ENCODE measurements around the gene ASIC2. TPM values are rescaled to one million over a fixed set of nuclear protein-coding genes. Genes with fewer than 3 reads are reported as not detected.
"Not testable (repeated sequence)": the region's sequence is repeated elsewhere in the genome, so short reads cannot be mapped to it uniquely, and the experiment has no call there.

Gene ASIC2
- total and polyA plus RNA-seq, 7 donors, result 0.01 TPM; not detected in 6

DNA sequence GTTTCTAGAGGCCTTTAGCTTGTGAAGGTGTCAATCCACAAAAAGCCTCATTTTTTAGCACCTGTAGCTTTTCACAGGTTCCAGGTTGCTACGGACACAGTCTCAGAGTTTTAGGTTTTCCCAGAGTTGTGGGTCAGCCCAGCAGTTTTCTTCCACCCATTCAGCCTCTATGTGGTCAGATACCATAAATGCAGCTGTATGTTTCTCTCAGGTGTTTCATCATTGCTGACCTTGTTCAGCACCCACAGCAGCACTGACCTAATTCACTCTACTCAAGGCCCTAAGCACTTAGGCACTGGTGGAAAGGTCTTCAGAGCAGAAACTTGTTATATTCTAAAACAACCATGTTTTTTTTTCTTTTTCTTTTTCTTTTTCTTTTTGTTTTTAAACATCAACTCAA is 316.5 kb downstream of the ASIC2 start:
- Histone ChIP-seq H3K4me3 (no peak overlapping the region), H3K27me3 (ENCODE audit: insufficient read depth in 3 of 3, low read length in 2 of 3) (peaks cover 0 to 2% (median 0%) of the 10 kb centered on the region in 3 donors), H3K36me3 (ENCODE audit: insufficient read depth in 1 of 2, low read depth in 1 of 2) (no peaks in the 10 kb centered on the region), H3K9me3 (no peaks in the 10 kb centered on the region), H3K27ac (no peak overlapping the region), H3K4me1 (no peaks in the 10 kb centered on the region)
- intact Hi-C loops (cut with DNase I), result no loop called here
- DNase-seq (no peak), ATAC-seq (no peak)
- TF ChIP-seq, protein P1, sequence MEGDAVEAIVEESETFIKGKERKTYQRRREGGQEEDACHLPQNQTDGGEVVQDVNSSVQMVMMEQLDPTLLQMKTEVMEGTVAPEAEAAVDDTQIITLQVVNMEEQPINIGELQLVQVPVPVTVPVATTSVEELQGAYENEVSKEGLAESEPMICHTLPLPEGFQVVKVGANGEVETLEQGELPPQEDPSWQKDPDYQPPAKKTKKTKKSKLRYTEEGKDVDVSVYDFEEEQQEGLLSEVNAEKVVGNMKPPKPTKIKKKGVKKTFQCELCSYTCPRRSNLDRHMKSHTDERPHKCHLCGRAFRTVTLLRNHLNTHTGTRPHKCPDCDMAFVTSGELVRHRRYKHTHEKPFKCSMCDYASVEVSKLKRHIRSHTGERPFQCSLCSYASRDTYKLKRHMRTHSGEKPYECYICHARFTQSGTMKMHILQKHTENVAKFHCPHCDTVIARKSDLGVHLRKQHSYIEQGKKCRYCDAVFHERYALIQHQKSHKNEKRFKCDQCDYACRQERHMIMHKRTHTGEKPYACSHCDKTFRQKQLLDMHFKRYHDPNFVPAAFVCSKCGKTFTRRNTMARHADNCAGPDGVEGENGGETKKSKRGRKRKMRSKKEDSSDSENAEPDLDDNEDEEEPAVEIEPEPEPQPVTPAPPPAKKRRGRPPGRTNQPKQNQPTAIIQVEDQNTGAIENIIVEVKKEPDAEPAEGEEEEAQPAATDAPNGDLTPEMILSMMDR (IDR thresholded peaks at IDR 0.05), result no peak
- WGBS, 3 donors, result 80 to 94% (median 91%) methylated on average over 1 of the region's 1 CpG

DNA sequence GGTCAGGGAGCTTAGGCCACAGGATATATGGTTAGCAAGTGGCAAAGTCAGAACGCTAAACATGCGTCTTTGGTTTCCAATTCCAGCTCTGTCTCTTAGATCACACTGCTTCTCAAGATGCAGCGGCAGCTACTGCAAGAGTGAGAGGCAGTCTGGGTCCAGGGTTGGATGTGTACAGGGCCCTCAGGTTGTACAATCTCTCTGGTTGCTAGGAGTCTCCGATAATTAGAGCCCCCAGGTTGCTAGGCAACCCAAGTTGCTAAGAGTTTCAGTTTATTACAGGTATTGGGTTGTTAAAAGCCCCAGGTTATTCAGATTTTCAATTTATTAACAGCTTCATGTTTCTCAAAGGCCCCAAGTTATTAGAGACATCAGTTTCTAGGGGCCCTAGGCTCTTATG is 317.0 kb downstream of the ASIC2 start:
- no peak for DNase-seq
- H3K27me3 ChIP-seq (ENCODE audit: insufficient read depth in 3 of 3, low read length in 2 of 3), result peaks cover 0 to 2% (median 0%) of the 10 kb centered on the region in 3 donors
- H3K4me1 ChIP-seq, result no peaks in the 10 kb centered on the region
- TF ChIP-seq, protein P1 (IDR thresholded peaks at IDR 0.05), result no peak
- H3K9me3 ChIP-seq, result no peaks in the 10 kb centered on the region
- ATAC-seq, result no peak
- H3K4me3 ChIP-seq, result no peak overlapping the region
- intact Hi-C loops (cut with DNase I), result no loop called here
- H3K36me3 ChIP-seq (ENCODE audit: insufficient read depth in 1 of 2, low read depth in 1 of 2), result no peaks in the 10 kb centered on the region
- WGBS, 3 donors, result 52 to 62% (median 59%) methylated on average over 4 of the region's 4 CpGs
- H3K27ac ChIP-seq, result no peak overlapping the region

DNA sequence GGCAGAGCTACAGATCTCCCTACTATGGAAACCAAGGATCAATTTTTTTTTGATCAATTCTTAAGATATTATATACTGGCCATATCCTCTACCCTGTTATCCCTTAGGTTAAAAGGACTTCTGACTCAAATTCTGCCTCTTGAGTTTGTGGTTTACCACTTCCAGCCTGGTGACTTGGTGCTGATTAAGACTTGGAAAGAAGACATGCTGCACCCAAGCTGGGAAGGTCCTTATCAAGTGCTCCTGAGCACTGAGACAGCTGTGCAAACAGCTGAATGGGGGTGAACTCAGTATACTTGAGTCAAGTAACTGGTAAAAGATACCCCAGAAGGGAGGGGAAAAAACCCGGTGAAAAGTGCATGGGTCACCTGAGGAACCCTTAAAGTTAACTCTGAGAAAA is 321.9 kb downstream of the ASIC2 start:
- 60 to 66% (median 64%) methylated on average over 1 of the region's 1 CpG for WGBS, 3 donors
- no peaks in the 10 kb centered on the region for H3K9me3 ChIP-seq

DNA sequence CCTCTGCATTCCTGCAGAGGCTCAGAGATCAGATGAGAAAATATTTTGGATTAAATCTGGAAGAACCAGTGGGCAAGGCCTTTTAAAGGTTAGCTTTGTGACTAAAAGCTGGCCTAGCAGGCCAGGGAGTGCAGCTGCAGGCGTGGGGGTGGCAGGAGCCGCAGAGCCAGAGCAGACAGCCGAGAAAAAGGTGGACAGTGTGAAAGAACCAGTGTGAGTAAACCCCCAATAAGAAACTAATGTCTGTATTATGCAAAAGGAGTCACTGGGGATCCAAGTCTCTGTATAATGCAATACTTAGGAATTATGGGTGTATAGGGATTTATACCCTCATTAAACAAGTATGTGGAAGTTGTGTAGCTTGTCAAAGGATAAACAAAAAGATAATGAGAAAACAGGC is 322.8 kb downstream of the ASIC2 start:
- intact Hi-C loops (cut with DNase I), result no loop called here
- DNase-seq (peak in 1 of 2 donors; percentile 49), ATAC-seq (peak in 2 of 4 donors; percentile 32 to 62)
- H3K4me3 ChIP-seq, result no peak overlapping the region
- no peaks in the 10 kb centered on the region for H3K27me3 ChIP-seq (ENCODE audit: insufficient read depth in 3 of 3, low read length in 2 of 3)
- WGBS, 3 donors, result 36 to 40% (median 37%) methylated on average over 3 of the region's 3 CpGs
- H3K9me3 ChIP-seq, result no peaks in the 10 kb centered on the region
- TF ChIP-seq, protein P1 (IDR thresholded peaks at IDR 0.05), result no peak
- H3K36me3 ChIP-seq (ENCODE audit: insufficient read depth in 1 of 2, low read depth in 1 of 2), result no peaks in the 10 kb centered on the region
- no peaks in the 10 kb centered on the region for H3K4me1 ChIP-seq
- H3K27ac ChIP-seq, result no peak overlapping the region

More for the DNA sequence above, 321.9 kb downstream of the ASIC2 start:
- no peak for DNase-seq
- TF ChIP-seq, protein P1 (IDR thresholded peaks at IDR 0.05), result no peak
- Histone ChIP-seq H3K4me3 (no peak overlapping the region), H3K36me3 (ENCODE audit: insufficient read depth in 1 of 2, low read depth in 1 of 2) (no peaks in the 10 kb centered on the region), H3K27ac (no peak overlapping the region), H3K27me3 (ENCODE audit: insufficient read depth in 3 of 3, low read length in 2 of 3) (no peaks in the 10 kb centered on the region), H3K4me1 (no peaks in the 10 kb centered on the region)
- no peak for ATAC-seq
- intact Hi-C loops (cut with DNase I), result no loop called here

DNA sequence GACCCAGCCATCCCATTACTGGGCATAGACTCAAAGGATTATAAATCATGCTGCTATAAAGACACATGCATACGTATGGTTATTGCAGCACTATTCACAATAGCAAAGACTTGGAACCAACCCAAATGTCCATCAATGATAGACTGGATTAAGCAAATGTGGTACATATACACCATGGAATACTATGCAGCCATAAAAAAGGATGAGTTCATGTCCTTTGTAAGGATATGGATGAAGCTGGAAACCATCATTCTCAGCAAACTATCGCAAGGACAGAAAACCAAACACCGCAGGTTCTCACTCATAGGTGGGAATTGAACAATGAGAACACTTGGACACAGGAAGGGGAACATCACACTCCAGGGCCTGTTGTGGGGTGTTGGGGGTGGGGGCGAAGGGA is 323.9 kb downstream of the ASIC2 start:
- DNase-seq; H3K36me3 ChIP-seq (ENCODE audit: insufficient read depth in 1 of 2, low read depth in 1 of 2); intact Hi-C loops (cut with DNase I); H3K27ac ChIP-seq; ATAC-seq; H3K4me3 ChIP-seq; H3K27me3 ChIP-seq (ENCODE audit: insufficient read depth in 3 of 3, low read length in 2 of 3); H3K4me1 ChIP-seq; H3K9me3 ChIP-seq: not testable (repeated sequence)
- WGBS, 3 donors, result 83 to 90% (median 88%) methylated on average over 4 of the region's 4 CpGs
